Ramos (cell line): ENCODE data around the gene MMAB.

Experiments used
- in situ Hi-C: fragments of 300-500 bp; cut with MboI; formaldehyde crosslinking; loops from one replicate; pipeline ENCODE4 v1.14.3; 2022; ENCODE audit warnings: low sequenced_read_pairs; ENCODE audit not compliant: unreplicated experiment

MMAB gene

GRCh38 chr12:109563291-109564284 is 9.7 kb downstream of the MMAB start:
- in situ Hi-C loops: no loop called here

GRCh38 chr12:109562871-109563270 is 10.4 kb downstream of the MMAB start:
- in situ Hi-C loops: no loop called here

GRCh38 chr12:109561711-109562030 is 11.6 kb downstream of the MMAB start:
- in situ Hi-C loops: no loop called here

- in situ Hi-C loops: no loop called here
Measured at GRCh38 chr12:109560867-109561710, 12.2 kb downstream of the MMAB start.

GRCh38 chr12:109559601-109560000 is 13.7 kb downstream of the MMAB start:
- in situ Hi-C loops: no loop called here

- in situ Hi-C loops: no loop called here
Measured at GRCh38 chr12:109559200-109559505, 14.2 kb downstream of the MMAB start.

GRCh38 chr12:109558374-109559199 is 14.7 kb downstream of the MMAB start:
- in situ Hi-C loops: no loop called here

GRCh38 chr12:109557805-109558204 is 15.5 kb downstream of the MMAB start:
- in situ Hi-C loops: no loop called here

- in situ Hi-C loops: no loop called here
Measured at GRCh38 chr12:109557200-109557599, 16.1 kb downstream of the MMAB start.

GRCh38 chr12:109555431-109556315 is 17.6 kb downstream of the MMAB start:
- in situ Hi-C loops: no loop called here

GRCh38 chr12:109554761-109555160 is 18.5 kb downstream of the MMAB start:
- in situ Hi-C loops: no loop called here

- in situ Hi-C loops: no loop called here
Measured at GRCh38 chr12:109553906-109554500, 19.3 kb downstream of the MMAB start.

GRCh38 chr12:109553483-109553882 is 19.8 kb downstream of the MMAB start:
- in situ Hi-C loops: no loop called here

- in situ Hi-C loops: no loop called here
Measured at GRCh38 chr12:109552971-109553370, 20.3 kb downstream of the MMAB start.

- in situ Hi-C loops: no loop called here
Measured at GRCh38 chr12:109551108-109551507, 22.2 kb downstream of the MMAB start.

- in situ Hi-C loops: no loop called here
Measured at GRCh38 chr12:109550281-109550680, 23.0 kb downstream of the MMAB start.

- in situ Hi-C loops: no loop called here
Measured at GRCh38 chr12:109549613-109550270, 23.6 kb downstream of the MMAB start.

GRCh38 chr12:109548258-109548657 is 25.0 kb downstream of the MMAB start:
- in situ Hi-C loops: no loop called here

GRCh38 chr12:109547286-109547685 is 26.0 kb downstream of the MMAB start:
- in situ Hi-C loops: no loop called here
